Loucy (cell line): Measurements from ENCODE around the gene IQSEC1.

Experiments
- H2AFZ ChIP-seq: fragments of 200-600 bp; sonication (generic); 2 replicates; pipeline ENCODE4 v1.6.0; 2016; ENCODE audit warnings: antibody characterized with exemption, mild to moderate bottlenecking, low read length, moderate library complexity
- H3F3A ChIP-seq: fragments of 200-600 bp; 2 replicates; pipeline ENCODE4 v1.6.0; 2016; ENCODE audit warnings: antibody characterized with exemption, low read depth, mild to moderate bottlenecking
- H3K27me3 ChIP-seq: fragments of 200-600 bp; sonication (generic); 2 replicates; pipeline ENCODE4 v1.6.1; 2014; ENCODE audit warnings: low read length, mild to moderate bottlenecking; ENCODE audit not compliant: insufficient read depth, poor library complexity, severe bottlenecking
- H3K36me3 ChIP-seq: fragments of 200-600 bp; sonication (generic); 2 replicates; pipeline ENCODE4 v1.6.1; 2016; ENCODE audit warnings: low read length; ENCODE audit not compliant: insufficient read depth
- H3K4me1 ChIP-seq: fragments of 200-600 bp; sonication (generic); 2 replicates; pipeline ENCODE4 v1.5.1; 2014; ENCODE audit warnings: low read length, mild to moderate bottlenecking; ENCODE audit not compliant: insufficient read depth, poor library complexity, severe bottlenecking
- H3K4me2 ChIP-seq: fragments of 200-600 bp; sonication (generic); 2 replicates; pipeline ENCODE4 v1.6.0; 2014; ENCODE audit warnings: antibody characterized with exemption, low read length, low read depth, mild to moderate bottlenecking; ENCODE audit not compliant: poor library complexity, severe bottlenecking
- H3K4me3 ChIP-seq: fragments of 200-600 bp; sonication (generic); 2 replicates; pipeline ENCODE4 v1.5.1; 2014; ENCODE audit warnings: low read length, mild to moderate bottlenecking, mixed read lengths; ENCODE audit not compliant: poor library complexity, severe bottlenecking
- H3K79me2 ChIP-seq: fragments of 200-600 bp; sonication (generic); 2 replicates; pipeline ENCODE4 v1.6.1; 2014; ENCODE audit warnings: low read length; ENCODE audit not compliant: insufficient read depth
- H3K9ac ChIP-seq: fragments of 200-600 bp; sonication (generic); 2 replicates; pipeline ENCODE4 v1.6.0; 2014; ENCODE audit warnings: mild to moderate bottlenecking, low read depth, low read length, moderate library complexity; ENCODE audit not compliant: poor library complexity, severe bottlenecking
- H3K9me2 ChIP-seq: fragments of 200-600 bp; sonication (generic); replicated peaks from 2 replicates; pipeline ENCODE4 v1.6.1; 2016; ENCODE audit warnings: low read depth, low read length, mixed read lengths
- H3K9me3 ChIP-seq: fragments of 200-600 bp; sonication (generic); 2 replicates; pipeline ENCODE4 v1.6.1; 2014; ENCODE audit warnings: mild to moderate bottlenecking, antibody characterized with exemption, low read length, low read depth; ENCODE audit not compliant: insufficient read depth
- H4K20me1 ChIP-seq: fragments of 200-600 bp; sonication (generic); 2 replicates; pipeline ENCODE4 v1.6.0; 2014; ENCODE audit warnings: antibody characterized with exemption, low read length, mild to moderate bottlenecking; ENCODE audit not compliant: insufficient read depth, poor library complexity, severe bottlenecking
- EZH2phosphoT487 ChIP-seq: fragments of 200-600 bp; IDR thresholded peaks from 2 replicates; pipeline ENCODE4 v1.6.1; 2018; ENCODE audit warnings: antibody characterized with exemption, mild to moderate bottlenecking, moderate library complexity, borderline replicate concordance
- TF ChIP-seq, protein P1 (sequence below): fragments of 200-600 bp; sonication (generic); conservative IDR thresholded peaks from 2 replicates; pipeline ENCODE4 v1.5.1; 2014; ENCODE audit warnings: mild to moderate bottlenecking, antibody characterized with exemption, low read length

Gene IQSEC1

GRCh38 chr3:13083254-13083653 lies 10.0 kb upstream of the IQSEC1 start:
- no peak overlapping the region for H2AFZ ChIP-seq
- H3K9ac ChIP-seq: no peak overlapping the region
- no peaks in the 10 kb centered on the region for H3K27me3 ChIP-seq
- no peak for TF ChIP-seq EZH2phosphoT487
- TF ChIP-seq, protein P1, sequence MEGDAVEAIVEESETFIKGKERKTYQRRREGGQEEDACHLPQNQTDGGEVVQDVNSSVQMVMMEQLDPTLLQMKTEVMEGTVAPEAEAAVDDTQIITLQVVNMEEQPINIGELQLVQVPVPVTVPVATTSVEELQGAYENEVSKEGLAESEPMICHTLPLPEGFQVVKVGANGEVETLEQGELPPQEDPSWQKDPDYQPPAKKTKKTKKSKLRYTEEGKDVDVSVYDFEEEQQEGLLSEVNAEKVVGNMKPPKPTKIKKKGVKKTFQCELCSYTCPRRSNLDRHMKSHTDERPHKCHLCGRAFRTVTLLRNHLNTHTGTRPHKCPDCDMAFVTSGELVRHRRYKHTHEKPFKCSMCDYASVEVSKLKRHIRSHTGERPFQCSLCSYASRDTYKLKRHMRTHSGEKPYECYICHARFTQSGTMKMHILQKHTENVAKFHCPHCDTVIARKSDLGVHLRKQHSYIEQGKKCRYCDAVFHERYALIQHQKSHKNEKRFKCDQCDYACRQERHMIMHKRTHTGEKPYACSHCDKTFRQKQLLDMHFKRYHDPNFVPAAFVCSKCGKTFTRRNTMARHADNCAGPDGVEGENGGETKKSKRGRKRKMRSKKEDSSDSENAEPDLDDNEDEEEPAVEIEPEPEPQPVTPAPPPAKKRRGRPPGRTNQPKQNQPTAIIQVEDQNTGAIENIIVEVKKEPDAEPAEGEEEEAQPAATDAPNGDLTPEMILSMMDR: no peak
- H3K4me2 ChIP-seq: no peak overlapping the region
- H3K9me3 ChIP-seq: no peaks in the 10 kb centered on the region
- no peak overlapping the region for H3K4me3 ChIP-seq
- peaks cover 15% of the 10 kb centered on the region for H3K79me2 ChIP-seq
- no peaks in the 10 kb centered on the region for H3K36me3 ChIP-seq
- no peaks in the 10 kb centered on the region for H3F3A ChIP-seq
- H3K4me1 ChIP-seq: peaks cover 75% of the 10 kb centered on the region
- H4K20me1 ChIP-seq: no peaks in the 10 kb centered on the region
- no peaks in the 10 kb centered on the region for H3K9me2 ChIP-seq

DNA sequence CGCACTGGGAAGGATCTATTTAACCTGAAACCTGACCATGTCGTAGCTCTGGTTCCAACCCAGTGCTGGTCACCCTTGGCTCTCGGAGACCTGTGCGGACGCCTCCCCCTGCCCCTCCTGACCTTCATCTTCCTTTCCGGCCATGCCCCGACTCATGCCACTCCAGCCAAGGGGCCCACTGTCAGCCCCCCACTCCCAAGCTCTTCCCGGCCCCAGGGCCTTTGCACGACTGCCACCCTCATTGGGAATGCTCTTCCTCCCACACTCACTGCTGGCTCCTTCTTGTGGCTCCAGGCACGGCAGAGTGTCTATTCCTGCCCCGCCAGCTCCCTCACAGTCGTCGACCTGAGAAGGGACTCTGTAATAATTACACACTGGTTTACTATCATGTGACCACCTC lies 9.4 kb upstream of the IQSEC1 start:
- Histone ChIP-seq H3K36me3 (no peaks in the 10 kb centered on the region), H3K4me3 (no peak overlapping the region), H3K9me2 (no peaks in the 10 kb centered on the region), H4K20me1 (no peaks in the 10 kb centered on the region), H3K79me2 (peaks cover 15% of the 10 kb centered on the region), H3K4me2 (no peak overlapping the region), H2AFZ (no peak overlapping the region), H3K9me3 (no peaks in the 10 kb centered on the region), H3K9ac (no peak overlapping the region), H3K4me1 (peaks cover 74% of the 10 kb centered on the region), H3F3A (no peaks in the 10 kb centered on the region; the same call in 1 of the 2 replicates), H3K27me3 (no peaks in the 10 kb centered on the region)
- TF ChIP-seq, protein P1: no peak
- no peak for TF ChIP-seq EZH2phosphoT487

- Histone ChIP-seq H3F3A (no peaks in the 10 kb centered on the region; the same call in 1 of the 2 replicates), H3K79me2 (peaks cover 15% of the 10 kb centered on the region), H3K4me1 (peaks cover 74% of the 10 kb centered on the region), H3K9ac (no peak overlapping the region), H2AFZ (no peak overlapping the region), H3K9me2 (no peaks in the 10 kb centered on the region), H3K4me3 (no peak overlapping the region), H3K9me3 (no peaks in the 10 kb centered on the region), H4K20me1 (no peaks in the 10 kb centered on the region), H3K36me3 (no peaks in the 10 kb centered on the region), H3K27me3 (no peaks in the 10 kb centered on the region), H3K4me2 (no peak overlapping the region)
- TF ChIP-seq EZH2phosphoT487: no peak
- TF ChIP-seq, protein P1: no peak
These were observed 8.6 kb upstream of the IQSEC1 start for GRCh38 chr3:13081603-13082360.
